K562 (cell line): ENCODE results near the gene CDH18. TPM values are rescaled to one million over a fixed set of nuclear protein-coding genes. Genes with fewer than 3 reads are reported as not detected.

Experiments used
- GTF3C2 ChIP-seq: IDR thresholded peaks from 3 replicates; pipeline ENCODE4 v1.6.1; 2011; ENCODE audit warnings: borderline replicate concordance, mild to moderate bottlenecking, moderate library complexity; ENCODE audit not compliant: insufficient read length; ENCODE audit errors: extremely low read depth
- MEIS2 ChIP-seq: fragments of 450-650 bp; IDR thresholded peaks from 2 replicates; pipeline ENCODE4 v1.6.1; 2014; ENCODE audit warnings: mild to moderate bottlenecking; ENCODE audit not compliant: partially characterized antibody
- MTA1 ChIP-seq: fragments of 450-650 bp; IDR thresholded peaks from 2 replicates; pipeline ENCODE4 v1.6.1; 2017; ENCODE audit warnings: borderline replicate concordance
- TBP ChIP-seq: optimal IDR thresholded peaks from 2 replicates; pipeline ENCODE3; 2011; ENCODE audit warnings: low read depth, low read length, improper control_type of control experiment
- ZNF511 ChIP-seq: sonication (generic); formaldehyde crosslinking; IDR thresholded peaks from 2 replicates; pipeline ENCODE4 v1.8.0; 2022; ENCODE audit warnings: mild to moderate bottlenecking, missing genetic modification reagents
- ZNF696 ChIP-seq: fragments of 250-450 bp; sonication (Bioruptor Pico); conservative IDR thresholded peaks from 2 replicates; pipeline ENCODE4 v1.4.0; 2020; ENCODE audit warnings: mild to moderate bottlenecking, moderate library complexity
- polyA plus RNA-seq, 8 experiments: library from polyadenylated mRNA; depleted of rRNA in 4 of 8; stranded (reverse) in 5 of 8; unstranded in 3 of 8; fragments of >200 nt; fragmentation: Nextera tagmentation in 2 of 8; fragmentation: Illumina TruSeq in 1 of 8; extraction: Ambion mirVana in 2 of 8; extraction: Trizol in 1 of 8; gene quantifications; 2 replicates each; pipeline versions ENCODE4 v1.2.1 to v1.2.3, GENCODE V29; 2011 to 2014; ENCODE audit warnings: inconsistent platforms in 1 of 8, missing spikeins in 1 of 8
- total RNA-seq, 7 experiments: library from RNA; depleted of rRNA in 6 of 7; stranded (reverse); fragments of >200 nt in 6 of 7; fragmentation: Illumina TruSeq in 2 of 7; extraction: Trizol in 2 of 7; gene quantifications; 2 replicates each; pipeline versions ENCODE4 v1.2.1 to v1.2.3, GENCODE V29; 2011 to 2021; ENCODE audit warnings: low replicate concordance in 1 of 7
- TF ChIP-seq, protein P1 (sequence below): fragments of 450-650 bp; IDR thresholded peaks from 2 replicates; pipeline ENCODE4 v1.6.1; 2016; ENCODE audit warnings: mild to moderate bottlenecking, moderate library complexity
- TF ChIP-seq, protein P2 (sequence below): sonication (generic); formaldehyde crosslinking; IDR thresholded peaks from 2 replicates; pipeline ENCODE4 v1.8.0; 2022; ENCODE audit warnings: mild to moderate bottlenecking, missing genetic modification reagents, borderline replicate concordance
- TF ChIP-seq, protein P3 (sequence below): fragments of 450-650 bp; formaldehyde crosslinking; IDR thresholded peaks from 2 replicates; pipeline ENCODE4 v1.4.0; 2022; ENCODE audit warnings: missing genetic modification characterization

CDH18 gene
- total and polyA plus RNA-seq, 9 of the 15 experiments (the other 6 are each of a cell fraction or from before 2014, with no cell fraction given): 0.18 to 1.4 (median 0.31) TPM

DNA sequence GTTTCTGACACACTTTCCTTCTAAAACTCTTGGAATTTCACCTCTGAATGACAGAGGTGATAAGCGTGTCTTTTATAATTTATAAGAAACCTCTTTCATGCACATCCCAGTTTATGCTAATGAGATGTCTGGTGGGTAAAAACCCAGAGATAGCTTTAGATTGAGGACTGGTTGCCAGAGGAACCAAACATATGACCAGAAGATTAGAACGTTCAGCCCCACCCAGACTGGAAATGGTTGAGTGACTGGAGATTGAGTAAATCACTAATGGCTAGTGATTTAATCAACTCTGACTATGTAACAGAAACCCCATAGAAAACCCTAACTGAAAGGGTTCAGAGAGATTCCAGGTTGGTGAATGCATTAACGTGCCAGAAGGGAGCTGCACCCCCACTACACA, 69.2 kb downstream of the CDH18 start (continued):
- TF ChIP-seq, protein P1, sequence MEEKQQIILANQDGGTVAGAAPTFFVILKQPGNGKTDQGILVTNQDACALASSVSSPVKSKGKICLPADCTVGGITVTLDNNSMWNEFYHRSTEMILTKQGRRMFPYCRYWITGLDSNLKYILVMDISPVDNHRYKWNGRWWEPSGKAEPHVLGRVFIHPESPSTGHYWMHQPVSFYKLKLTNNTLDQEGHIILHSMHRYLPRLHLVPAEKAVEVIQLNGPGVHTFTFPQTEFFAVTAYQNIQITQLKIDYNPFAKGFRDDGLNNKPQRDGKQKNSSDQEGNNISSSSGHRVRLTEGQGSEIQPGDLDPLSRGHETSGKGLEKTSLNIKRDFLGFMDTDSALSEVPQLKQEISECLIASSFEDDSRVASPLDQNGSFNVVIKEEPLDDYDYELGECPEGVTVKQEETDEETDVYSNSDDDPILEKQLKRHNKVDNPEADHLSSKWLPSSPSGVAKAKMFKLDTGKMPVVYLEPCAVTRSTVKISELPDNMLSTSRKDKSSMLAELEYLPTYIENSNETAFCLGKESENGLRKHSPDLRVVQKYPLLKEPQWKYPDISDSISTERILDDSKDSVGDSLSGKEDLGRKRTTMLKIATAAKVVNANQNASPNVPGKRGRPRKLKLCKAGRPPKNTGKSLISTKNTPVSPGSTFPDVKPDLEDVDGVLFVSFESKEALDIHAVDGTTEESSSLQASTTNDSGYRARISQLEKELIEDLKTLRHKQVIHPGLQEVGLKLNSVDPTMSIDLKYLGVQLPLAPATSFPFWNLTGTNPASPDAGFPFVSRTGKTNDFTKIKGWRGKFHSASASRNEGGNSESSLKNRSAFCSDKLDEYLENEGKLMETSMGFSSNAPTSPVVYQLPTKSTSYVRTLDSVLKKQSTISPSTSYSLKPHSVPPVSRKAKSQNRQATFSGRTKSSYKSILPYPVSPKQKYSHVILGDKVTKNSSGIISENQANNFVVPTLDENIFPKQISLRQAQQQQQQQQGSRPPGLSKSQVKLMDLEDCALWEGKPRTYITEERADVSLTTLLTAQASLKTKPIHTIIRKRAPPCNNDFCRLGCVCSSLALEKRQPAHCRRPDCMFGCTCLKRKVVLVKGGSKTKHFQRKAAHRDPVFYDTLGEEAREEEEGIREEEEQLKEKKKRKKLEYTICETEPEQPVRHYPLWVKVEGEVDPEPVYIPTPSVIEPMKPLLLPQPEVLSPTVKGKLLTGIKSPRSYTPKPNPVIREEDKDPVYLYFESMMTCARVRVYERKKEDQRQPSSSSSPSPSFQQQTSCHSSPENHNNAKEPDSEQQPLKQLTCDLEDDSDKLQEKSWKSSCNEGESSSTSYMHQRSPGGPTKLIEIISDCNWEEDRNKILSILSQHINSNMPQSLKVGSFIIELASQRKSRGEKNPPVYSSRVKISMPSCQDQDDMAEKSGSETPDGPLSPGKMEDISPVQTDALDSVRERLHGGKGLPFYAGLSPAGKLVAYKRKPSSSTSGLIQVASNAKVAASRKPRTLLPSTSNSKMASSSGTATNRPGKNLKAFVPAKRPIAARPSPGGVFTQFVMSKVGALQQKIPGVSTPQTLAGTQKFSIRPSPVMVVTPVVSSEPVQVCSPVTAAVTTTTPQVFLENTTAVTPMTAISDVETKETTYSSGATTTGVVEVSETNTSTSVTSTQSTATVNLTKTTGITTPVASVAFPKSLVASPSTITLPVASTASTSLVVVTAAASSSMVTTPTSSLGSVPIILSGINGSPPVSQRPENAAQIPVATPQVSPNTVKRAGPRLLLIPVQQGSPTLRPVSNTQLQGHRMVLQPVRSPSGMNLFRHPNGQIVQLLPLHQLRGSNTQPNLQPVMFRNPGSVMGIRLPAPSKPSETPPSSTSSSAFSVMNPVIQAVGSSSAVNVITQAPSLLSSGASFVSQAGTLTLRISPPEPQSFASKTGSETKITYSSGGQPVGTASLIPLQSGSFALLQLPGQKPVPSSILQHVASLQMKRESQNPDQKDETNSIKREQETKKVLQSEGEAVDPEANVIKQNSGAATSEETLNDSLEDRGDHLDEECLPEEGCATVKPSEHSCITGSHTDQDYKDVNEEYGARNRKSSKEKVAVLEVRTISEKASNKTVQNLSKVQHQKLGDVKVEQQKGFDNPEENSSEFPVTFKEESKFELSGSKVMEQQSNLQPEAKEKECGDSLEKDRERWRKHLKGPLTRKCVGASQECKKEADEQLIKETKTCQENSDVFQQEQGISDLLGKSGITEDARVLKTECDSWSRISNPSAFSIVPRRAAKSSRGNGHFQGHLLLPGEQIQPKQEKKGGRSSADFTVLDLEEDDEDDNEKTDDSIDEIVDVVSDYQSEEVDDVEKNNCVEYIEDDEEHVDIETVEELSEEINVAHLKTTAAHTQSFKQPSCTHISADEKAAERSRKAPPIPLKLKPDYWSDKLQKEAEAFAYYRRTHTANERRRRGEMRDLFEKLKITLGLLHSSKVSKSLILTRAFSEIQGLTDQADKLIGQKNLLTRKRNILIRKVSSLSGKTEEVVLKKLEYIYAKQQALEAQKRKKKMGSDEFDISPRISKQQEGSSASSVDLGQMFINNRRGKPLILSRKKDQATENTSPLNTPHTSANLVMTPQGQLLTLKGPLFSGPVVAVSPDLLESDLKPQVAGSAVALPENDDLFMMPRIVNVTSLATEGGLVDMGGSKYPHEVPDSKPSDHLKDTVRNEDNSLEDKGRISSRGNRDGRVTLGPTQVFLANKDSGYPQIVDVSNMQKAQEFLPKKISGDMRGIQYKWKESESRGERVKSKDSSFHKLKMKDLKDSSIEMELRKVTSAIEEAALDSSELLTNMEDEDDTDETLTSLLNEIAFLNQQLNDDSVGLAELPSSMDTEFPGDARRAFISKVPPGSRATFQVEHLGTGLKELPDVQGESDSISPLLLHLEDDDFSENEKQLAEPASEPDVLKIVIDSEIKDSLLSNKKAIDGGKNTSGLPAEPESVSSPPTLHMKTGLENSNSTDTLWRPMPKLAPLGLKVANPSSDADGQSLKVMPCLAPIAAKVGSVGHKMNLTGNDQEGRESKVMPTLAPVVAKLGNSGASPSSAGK: no peak
- TF ChIP-seq, protein P2, sequence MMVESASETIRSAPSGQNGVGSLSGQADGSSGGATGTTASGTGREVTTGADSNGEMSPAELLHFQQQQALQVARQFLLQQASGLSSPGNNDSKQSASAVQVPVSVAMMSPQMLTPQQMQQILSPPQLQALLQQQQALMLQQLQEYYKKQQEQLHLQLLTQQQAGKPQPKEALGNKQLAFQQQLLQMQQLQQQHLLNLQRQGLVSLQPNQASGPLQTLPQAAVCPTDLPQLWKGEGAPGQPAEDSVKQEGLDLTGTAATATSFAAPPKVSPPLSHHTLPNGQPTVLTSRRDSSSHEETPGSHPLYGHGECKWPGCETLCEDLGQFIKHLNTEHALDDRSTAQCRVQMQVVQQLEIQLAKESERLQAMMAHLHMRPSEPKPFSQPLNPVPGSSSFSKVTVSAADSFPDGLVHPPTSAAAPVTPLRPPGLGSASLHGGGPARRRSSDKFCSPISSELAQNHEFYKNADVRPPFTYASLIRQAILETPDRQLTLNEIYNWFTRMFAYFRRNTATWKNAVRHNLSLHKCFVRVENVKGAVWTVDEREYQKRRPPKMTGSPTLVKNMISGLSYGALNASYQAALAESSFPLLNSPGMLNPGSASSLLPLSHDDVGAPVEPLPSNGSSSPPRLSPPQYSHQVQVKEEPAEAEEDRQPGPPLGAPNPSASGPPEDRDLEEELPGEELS (CRISPR knock-in tag): no peak
- TF ChIP-seq ZNF511 (CRISPR knock-in tag) (no peak), GTF3C2 (no peak), MEIS2 (no peak), MTA1 (no peak), TBP (no peak), ZNF696 (CRISPR knock-in tag) (no peak)
- TF ChIP-seq, protein P3, sequence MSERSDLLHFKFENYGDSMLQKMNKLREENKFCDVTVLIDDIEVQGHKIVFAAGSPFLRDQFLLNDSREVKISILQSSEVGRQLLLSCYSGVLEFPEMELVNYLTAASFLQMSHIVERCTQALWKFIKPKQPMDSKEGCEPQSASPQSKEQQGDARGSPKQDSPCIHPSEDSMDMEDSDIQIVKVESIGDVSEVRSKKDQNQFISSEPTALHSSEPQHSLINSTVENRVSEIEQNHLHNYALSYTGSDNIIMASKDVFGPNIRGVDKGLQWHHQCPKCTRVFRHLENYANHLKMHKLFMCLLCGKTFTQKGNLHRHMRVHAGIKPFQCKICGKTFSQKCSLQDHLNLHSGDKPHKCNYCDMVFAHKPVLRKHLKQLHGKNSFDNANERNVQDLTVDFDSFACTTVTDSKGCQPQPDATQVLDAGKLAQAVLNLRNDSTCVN (CRISPR knock-in tag): no peak
